Measurements from ENCODE around the gene ABCA8.
"Not testable (repeated sequence)": the region's sequence is repeated elsewhere in the genome, so short reads cannot be mapped to it uniquely, and the experiment has no call there.

Gene ABCA8, protein sequence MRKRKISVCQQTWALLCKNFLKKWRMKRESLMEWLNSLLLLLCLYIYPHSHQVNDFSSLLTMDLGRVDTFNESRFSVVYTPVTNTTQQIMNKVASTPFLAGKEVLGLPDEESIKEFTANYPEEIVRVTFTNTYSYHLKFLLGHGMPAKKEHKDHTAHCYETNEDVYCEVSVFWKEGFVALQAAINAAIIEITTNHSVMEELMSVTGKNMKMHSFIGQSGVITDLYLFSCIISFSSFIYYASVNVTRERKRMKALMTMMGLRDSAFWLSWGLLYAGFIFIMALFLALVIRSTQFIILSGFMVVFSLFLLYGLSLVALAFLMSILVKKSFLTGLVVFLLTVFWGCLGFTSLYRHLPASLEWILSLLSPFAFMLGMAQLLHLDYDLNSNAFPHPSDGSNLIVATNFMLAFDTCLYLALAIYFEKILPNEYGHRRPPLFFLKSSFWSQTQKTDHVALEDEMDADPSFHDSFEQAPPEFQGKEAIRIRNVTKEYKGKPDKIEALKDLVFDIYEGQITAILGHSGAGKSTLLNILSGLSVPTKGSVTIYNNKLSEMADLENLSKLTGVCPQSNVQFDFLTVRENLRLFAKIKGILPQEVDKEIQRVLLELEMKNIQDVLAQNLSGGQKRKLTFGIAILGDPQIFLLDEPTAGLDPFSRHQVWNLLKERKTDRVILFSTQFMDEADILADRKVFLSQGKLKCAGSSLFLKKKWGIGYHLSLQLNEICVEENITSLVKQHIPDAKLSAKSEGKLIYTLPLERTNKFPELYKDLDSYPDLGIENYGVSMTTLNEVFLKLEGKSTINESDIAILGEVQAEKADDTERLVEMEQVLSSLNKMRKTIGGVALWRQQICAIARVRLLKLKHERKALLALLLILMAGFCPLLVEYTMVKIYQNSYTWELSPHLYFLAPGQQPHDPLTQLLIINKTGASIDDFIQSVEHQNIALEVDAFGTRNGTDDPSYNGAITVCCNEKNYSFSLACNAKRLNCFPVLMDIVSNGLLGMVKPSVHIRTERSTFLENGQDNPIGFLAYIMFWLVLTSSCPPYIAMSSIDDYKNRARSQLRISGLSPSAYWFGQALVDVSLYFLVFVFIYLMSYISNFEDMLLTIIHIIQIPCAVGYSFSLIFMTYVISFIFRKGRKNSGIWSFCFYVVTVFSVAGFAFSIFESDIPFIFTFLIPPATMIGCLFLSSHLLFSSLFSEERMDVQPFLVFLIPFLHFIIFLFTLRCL (N-terminal part only)

DNA sequence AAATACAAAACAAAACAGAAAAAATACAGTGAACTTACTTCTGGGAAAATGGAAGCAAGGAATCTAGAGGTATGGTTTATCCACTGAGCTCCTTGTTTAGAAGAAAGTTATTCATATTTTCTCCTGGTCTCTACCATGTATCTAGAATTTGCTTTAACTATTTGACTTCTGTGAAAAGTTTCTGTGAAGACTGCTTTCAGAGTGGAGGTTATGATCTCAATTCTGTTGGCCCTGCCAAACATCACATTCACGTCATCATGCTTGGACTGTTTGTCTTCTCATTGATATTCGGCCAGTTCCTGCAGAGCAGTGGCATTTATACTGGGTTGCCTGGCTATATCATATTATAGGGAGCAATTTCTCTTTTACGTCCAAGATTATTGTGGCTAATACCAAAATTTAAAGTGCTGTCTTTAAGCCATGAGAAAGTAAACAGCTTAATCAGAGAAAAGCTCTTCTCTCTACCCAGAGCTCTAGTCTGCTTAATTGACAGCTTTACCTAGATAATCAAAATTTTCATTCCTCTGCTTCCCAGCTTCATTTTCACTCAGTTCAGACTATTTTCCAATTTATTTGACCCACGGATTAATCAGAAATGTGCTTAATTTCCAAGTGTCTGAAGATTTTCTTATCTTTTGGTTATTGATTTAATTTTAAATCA is at the start of gene ABCA8:
Gene ABCA8, minus strand, starts transcription at position 212 of the 661 bp plus-strand sequence. CDS start 13,358 bp downstream, outside the sequence.
- no peak within 1 kb of the TSS for H3K9ac ChIP-seq (ENCODE audit: low read depth, low read length)
- no peaks in the 10 kb centered on the region for H3K27me3 ChIP-seq (ENCODE audit: control insufficient read depth, insufficient read depth, low read length)
- no peak within 1 kb of the TSS for H3K4me3 ChIP-seq (ENCODE audit: low read depth, low read length)
- H3K4me1 ChIP-seq (ENCODE audit: control insufficient read depth, insufficient read depth, low read length): no peaks in the 10 kb centered on the region
- no peaks in the 10 kb centered on the region for H3K36me3 ChIP-seq (ENCODE audit: control insufficient read depth, insufficient read depth, low read length)
- no peaks in the 10 kb centered on the region for H3K9me3 ChIP-seq (ENCODE audit: control insufficient read depth, insufficient read depth, low read length)
- no peak within 1 kb of the TSS for H3K27ac ChIP-seq (ENCODE audit: low read depth, low read length)

DNA sequence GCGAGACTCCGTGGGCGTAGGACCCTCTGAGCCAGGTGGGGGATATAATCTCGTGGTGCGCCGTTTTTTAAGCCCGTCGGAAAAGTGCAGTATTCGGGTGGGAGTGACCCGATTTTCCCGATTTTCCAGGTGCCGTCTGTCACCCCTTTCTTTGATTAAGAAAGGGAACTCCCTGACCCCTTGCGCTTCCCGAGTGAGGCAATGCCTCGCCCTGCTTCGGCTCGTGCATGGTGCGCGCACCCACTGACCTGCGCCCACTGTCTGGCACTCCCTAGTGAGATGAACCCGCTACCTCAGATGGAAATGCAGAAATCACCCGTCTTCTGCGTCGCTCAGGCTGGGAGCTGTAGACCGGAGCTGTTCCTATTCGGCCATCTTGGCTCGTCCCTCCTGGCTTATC is 49.6 kb upstream of the ABCA8 start:
- H3K9me3 ChIP-seq (ENCODE audit: control insufficient read depth, insufficient read depth, low read length); H3K9ac ChIP-seq (ENCODE audit: low read depth, low read length); H3K36me3 ChIP-seq (ENCODE audit: control insufficient read depth, insufficient read depth, low read length); H3K4me1 ChIP-seq (ENCODE audit: control insufficient read depth, insufficient read depth, low read length); H3K27me3 ChIP-seq (ENCODE audit: control insufficient read depth, insufficient read depth, low read length); H3K27ac ChIP-seq (ENCODE audit: low read depth, low read length): not testable (repeated sequence)
- H3K4me3 ChIP-seq (ENCODE audit: low read depth, low read length): peak overlapping the region; percentile 25; the same call in 1 of the 2 replicates

DNA sequence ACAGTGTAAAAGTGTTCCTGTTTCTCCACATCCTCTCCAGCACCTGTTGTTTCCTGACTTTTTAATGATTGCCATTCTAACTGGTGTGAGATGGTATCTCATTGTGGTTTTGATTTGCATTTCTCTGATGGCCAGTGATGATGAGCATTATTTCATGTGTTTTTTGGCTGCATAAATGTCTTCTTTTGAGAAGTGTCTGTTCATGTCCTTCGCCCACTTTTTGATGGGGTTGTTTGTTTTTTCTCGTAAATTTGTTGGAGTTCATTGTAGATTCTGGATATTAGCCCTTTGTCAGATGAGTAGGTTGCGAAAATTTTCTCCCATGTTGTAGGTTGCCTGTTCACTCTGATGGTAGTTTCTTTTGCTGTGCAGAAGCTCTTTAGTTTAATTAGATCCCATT is 44.6 kb upstream of the ABCA8 start:
- not testable (repeated sequence) for H3K27me3 ChIP-seq (ENCODE audit: control insufficient read depth, insufficient read depth, low read length); H3K9me3 ChIP-seq (ENCODE audit: control insufficient read depth, insufficient read depth, low read length); H3K4me3 ChIP-seq (ENCODE audit: low read depth, low read length); H3K27ac ChIP-seq (ENCODE audit: low read depth, low read length); H3K4me1 ChIP-seq (ENCODE audit: control insufficient read depth, insufficient read depth, low read length); H3K36me3 ChIP-seq (ENCODE audit: control insufficient read depth, insufficient read depth, low read length); H3K9ac ChIP-seq (ENCODE audit: low read depth, low read length)

DNA sequence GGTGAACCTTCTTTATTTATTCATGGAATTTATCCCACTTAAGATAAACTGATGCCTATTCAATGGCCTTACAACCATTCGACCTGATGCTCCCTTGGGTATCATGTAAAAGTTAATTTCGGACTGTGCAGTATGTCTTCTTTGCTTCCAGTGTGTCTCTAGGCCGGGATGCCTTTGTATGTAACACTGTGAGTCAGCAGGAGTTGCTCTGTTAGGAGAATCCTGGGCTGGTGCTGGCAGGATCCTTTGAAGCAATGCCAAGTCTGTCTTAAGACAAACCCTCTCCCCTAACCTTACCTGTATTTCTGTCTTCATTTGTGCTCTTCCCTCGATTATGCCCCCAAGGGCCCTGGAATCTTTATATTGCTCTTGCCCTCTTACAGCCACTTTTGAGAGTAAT is 37.9 kb upstream of the ABCA8 start:
- H3K27ac ChIP-seq (ENCODE audit: low read depth, low read length): no peak overlapping the region
- no peak overlapping the region for H3K4me3 ChIP-seq (ENCODE audit: low read depth, low read length)
- peaks cover 6% of the 10 kb centered on the region for H3K4me1 ChIP-seq (ENCODE audit: control insufficient read depth, insufficient read depth, low read length)
- no peaks in the 10 kb centered on the region for H3K9me3 ChIP-seq (ENCODE audit: control insufficient read depth, insufficient read depth, low read length)
- H3K36me3 ChIP-seq (ENCODE audit: control insufficient read depth, insufficient read depth, low read length): no peaks in the 10 kb centered on the region
- no peaks in the 10 kb centered on the region for H3K27me3 ChIP-seq (ENCODE audit: control insufficient read depth, insufficient read depth, low read length)
- H3K9ac ChIP-seq (ENCODE audit: low read depth, low read length): no peak overlapping the region

DNA sequence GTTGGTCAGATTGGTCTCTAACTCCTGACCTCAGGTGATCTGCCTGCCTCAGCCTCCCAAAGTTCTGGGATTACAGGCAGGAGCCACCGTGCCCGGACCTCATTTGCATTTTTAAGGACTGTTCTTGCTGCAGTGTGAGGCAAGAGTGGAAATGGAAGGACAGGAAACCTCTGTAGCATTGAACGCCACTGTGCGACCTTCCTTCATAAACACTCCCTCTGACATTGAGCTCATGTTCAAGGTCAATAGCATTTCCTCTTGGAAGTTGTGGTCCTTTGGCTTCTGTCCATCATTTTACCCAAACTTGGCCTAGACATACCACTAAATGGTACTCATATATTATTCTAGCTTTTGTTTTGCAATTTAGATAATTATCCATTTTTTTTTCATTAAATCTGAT is 32.8 kb upstream of the ABCA8 start:
- Histone ChIP-seq H3K36me3 (ENCODE audit: control insufficient read depth, insufficient read depth, low read length) (no peaks in the 10 kb centered on the region), H3K27ac (ENCODE audit: low read depth, low read length) (no peak overlapping the region), H3K9me3 (ENCODE audit: control insufficient read depth, insufficient read depth, low read length) (no peaks in the 10 kb centered on the region), H3K9ac (ENCODE audit: low read depth, low read length) (no peak overlapping the region), H3K27me3 (ENCODE audit: control insufficient read depth, insufficient read depth, low read length) (no peaks in the 10 kb centered on the region), H3K4me1 (ENCODE audit: control insufficient read depth, insufficient read depth, low read length) (peaks cover 6% of the 10 kb centered on the region), H3K4me3 (ENCODE audit: low read depth, low read length) (no peak overlapping the region)

DNA sequence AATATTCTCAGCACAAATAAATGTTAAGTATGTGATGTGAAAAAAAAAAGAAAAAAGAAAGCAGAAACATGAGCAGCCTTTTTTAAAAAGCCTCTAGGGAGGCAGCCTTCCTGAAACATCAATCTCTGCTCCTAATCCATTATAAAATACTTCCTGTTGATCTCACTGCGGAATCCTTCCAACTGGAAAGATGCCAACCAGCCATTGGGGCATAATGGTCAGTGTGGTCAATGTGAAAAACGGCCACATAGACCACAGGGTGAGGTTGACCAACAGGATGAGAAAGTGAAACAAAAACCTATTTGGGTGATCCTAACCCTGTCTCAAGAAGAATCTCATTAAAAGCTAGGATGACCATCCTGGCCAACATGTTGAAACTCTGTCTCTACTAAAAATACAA is 26.1 kb upstream of the ABCA8 start:
- Histone ChIP-seq H3K27me3 (ENCODE audit: control insufficient read depth, insufficient read depth, low read length) (no peaks in the 10 kb centered on the region), H3K36me3 (ENCODE audit: control insufficient read depth, insufficient read depth, low read length) (no peaks in the 10 kb centered on the region), H3K9ac (ENCODE audit: low read depth, low read length) (no peak overlapping the region), H3K27ac (ENCODE audit: low read depth, low read length) (no peak overlapping the region), H3K4me1 (ENCODE audit: control insufficient read depth, insufficient read depth, low read length) (no peaks in the 10 kb centered on the region), H3K4me3 (ENCODE audit: low read depth, low read length) (no peak overlapping the region), H3K9me3 (ENCODE audit: control insufficient read depth, insufficient read depth, low read length) (no peaks in the 10 kb centered on the region)

DNA sequence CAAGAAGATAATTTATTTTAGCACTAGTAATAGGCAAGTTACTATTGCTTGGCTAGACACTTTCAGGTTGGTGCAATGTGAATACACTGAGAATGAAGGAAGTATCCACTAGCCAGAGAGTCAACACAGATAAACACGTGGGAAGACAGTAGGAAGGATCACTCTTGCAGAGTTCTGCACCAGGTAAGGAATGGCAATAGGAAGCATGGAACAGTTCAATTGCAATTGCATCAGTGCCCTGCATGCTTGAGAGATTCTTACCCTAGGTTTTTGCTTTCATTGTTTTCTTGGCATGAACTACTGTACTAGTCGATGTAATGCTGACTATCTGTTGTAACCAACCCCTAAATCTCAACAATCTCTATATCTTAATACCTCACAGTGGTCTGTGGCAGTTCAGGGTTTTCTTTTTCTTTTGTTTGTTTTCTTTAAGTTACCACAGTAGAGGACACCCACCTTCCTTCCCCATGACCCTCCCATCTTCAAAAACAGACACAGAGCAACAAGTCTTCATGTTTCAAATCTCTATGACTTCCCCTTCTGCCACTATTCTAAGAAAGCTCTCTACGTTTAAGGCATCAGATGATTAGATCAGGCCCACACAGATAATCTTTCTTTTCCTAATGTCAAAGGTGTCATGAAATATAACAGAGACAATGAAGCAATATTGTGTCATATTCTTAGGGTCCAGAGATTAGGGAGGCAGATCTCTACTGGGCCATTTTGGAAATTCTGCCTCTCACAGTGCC is 18.1 kb upstream of the ABCA8 start:
- Histone ChIP-seq H3K4me3 (ENCODE audit: low read depth, low read length) (no peak overlapping the region), H3K36me3 (ENCODE audit: control insufficient read depth, insufficient read depth, low read length) (no peaks in the 10 kb centered on the region), H3K27me3 (ENCODE audit: control insufficient read depth, insufficient read depth, low read length) (no peaks in the 10 kb centered on the region), H3K4me1 (ENCODE audit: control insufficient read depth, insufficient read depth, low read length) (no peaks in the 10 kb centered on the region), H3K27ac (ENCODE audit: low read depth, low read length) (no peak overlapping the region), H3K9ac (ENCODE audit: low read depth, low read length) (no peak overlapping the region), H3K9me3 (ENCODE audit: control insufficient read depth, insufficient read depth, low read length) (no peaks in the 10 kb centered on the region)

DNA sequence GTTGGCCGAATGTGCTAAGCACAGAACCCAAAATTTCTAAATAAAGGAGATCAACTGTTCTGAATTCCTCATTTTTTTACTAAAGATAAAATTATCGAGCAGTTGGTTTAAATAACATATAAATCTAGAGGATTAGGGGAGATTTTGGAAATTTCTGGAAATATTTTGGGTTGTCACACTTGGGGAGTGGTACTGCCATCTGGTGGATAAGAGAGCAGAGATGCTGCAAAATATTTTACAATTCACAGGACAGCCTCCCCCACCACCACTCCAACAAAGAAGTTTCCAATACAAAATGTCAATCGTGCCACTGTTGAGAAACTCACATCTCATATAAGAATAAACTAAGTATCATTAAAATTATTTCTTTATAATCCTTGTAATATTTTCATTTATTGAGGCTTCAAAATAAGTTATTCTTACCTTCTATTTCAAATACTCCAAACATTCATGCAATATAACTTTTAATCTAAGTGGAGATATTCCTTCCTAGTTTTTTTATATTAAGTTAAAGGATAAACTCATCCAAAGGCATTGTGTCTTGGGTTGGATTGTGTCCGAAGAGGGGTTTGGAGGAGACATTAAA is 17.0 kb upstream of the ABCA8 start:
- Histone ChIP-seq H3K9me3 (ENCODE audit: control insufficient read depth, insufficient read depth, low read length) (no peaks in the 10 kb centered on the region), H3K36me3 (ENCODE audit: control insufficient read depth, insufficient read depth, low read length) (no peaks in the 10 kb centered on the region), H3K4me1 (ENCODE audit: control insufficient read depth, insufficient read depth, low read length) (no peaks in the 10 kb centered on the region), H3K27me3 (ENCODE audit: control insufficient read depth, insufficient read depth, low read length) (no peaks in the 10 kb centered on the region), H3K9ac (ENCODE audit: low read depth, low read length) (no peak overlapping the region), H3K27ac (ENCODE audit: low read depth, low read length) (no peak overlapping the region), H3K4me3 (ENCODE audit: low read depth, low read length) (no peak overlapping the region)

DNA sequence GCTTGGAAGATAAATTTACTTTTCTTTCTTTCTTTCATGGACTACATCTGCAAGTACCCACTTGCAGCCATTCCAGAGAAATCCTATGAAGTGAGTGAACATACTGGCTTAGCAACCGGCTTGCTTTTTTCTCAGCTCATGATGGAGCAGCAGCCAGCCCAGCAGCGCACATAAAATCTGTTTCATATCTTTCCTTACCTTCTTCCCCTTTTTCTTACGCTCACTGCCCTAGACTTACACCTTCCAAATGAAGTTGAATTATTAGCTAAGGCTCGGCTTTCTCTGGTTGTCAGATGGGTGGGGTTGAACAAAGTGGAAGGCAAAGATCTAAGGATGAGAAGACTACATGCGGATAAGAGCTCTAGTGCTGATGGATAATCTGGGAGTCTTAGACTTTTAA is 13.9 kb upstream of the ABCA8 start:
- Histone ChIP-seq H3K4me1 (ENCODE audit: control insufficient read depth, insufficient read depth, low read length) (no peaks in the 10 kb centered on the region), H3K27ac (ENCODE audit: low read depth, low read length) (no peak overlapping the region), H3K27me3 (ENCODE audit: control insufficient read depth, insufficient read depth, low read length) (no peaks in the 10 kb centered on the region), H3K4me3 (ENCODE audit: low read depth, low read length) (no peak overlapping the region), H3K36me3 (ENCODE audit: control insufficient read depth, insufficient read depth, low read length) (no peaks in the 10 kb centered on the region), H3K9me3 (ENCODE audit: control insufficient read depth, insufficient read depth, low read length) (no peaks in the 10 kb centered on the region; the same call in 1 of the 2 replicates), H3K9ac (ENCODE audit: low read depth, low read length) (no peak overlapping the region)

DNA sequence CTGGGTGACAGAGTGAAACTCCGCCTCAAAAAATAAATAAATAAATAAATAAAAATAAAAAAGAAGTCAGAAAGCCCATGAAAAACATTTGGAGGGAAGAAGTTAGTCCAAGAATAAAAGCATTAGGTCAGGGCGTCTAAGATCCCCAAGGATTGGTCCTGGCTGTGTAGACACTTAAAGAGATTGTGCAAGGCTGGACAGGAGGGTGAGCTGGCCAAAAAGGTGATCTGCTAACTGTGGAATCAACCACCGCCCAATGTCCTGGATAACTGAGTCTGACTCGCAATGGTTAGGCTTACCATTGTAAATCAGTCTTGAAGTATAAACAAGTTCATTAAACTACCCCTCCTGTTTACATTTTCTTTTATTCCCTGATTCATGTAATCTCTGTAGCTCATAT is 8.8 kb upstream of the ABCA8 start:
- Histone ChIP-seq H3K9ac (ENCODE audit: low read depth, low read length) (no peak overlapping the region), H3K36me3 (ENCODE audit: control insufficient read depth, insufficient read depth, low read length) (no peaks in the 10 kb centered on the region), H3K9me3 (ENCODE audit: control insufficient read depth, insufficient read depth, low read length) (no peaks in the 10 kb centered on the region; the same call in 1 of the 2 replicates), H3K27me3 (ENCODE audit: control insufficient read depth, insufficient read depth, low read length) (no peaks in the 10 kb centered on the region), H3K4me1 (ENCODE audit: control insufficient read depth, insufficient read depth, low read length) (no peaks in the 10 kb centered on the region), H3K4me3 (ENCODE audit: low read depth, low read length) (no peak overlapping the region), H3K27ac (ENCODE audit: low read depth, low read length) (no peak overlapping the region)

Measured in HUES48 (cell line).